ENCODE data around the gene MCTP1.

Gene MCTP1

GRCh38 chr5:95229646-95230045 lies 55.2 kb downstream of the MCTP1 start (continued):
- TF ChIP-seq POU6F1 (CRISPR knock-in tag; IDR thresholded peaks at IDR 0.05; ENCODE audit: borderline replicate concordance, low read depth) = no peak
- TF ChIP-seq, protein P1, sequence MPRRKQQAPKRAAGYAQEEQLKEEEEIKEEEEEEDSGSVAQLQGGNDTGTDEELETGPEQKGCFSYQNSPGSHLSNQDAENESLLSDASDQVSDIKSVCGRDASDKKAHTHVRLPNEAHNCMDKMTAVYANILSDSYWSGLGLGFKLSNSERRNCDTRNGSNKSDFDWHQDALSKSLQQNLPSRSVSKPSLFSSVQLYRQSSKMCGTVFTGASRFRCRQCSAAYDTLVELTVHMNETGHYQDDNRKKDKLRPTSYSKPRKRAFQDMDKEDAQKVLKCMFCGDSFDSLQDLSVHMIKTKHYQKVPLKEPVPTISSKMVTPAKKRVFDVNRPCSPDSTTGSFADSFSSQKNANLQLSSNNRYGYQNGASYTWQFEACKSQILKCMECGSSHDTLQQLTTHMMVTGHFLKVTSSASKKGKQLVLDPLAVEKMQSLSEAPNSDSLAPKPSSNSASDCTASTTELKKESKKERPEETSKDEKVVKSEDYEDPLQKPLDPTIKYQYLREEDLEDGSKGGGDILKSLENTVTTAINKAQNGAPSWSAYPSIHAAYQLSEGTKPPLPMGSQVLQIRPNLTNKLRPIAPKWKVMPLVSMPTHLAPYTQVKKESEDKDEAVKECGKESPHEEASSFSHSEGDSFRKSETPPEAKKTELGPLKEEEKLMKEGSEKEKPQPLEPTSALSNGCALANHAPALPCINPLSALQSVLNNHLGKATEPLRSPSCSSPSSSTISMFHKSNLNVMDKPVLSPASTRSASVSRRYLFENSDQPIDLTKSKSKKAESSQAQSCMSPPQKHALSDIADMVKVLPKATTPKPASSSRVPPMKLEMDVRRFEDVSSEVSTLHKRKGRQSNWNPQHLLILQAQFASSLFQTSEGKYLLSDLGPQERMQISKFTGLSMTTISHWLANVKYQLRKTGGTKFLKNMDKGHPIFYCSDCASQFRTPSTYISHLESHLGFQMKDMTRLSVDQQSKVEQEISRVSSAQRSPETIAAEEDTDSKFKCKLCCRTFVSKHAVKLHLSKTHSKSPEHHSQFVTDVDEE (CRISPR knock-in tag; IDR thresholded peaks at IDR 0.05) = no peak

DNA sequence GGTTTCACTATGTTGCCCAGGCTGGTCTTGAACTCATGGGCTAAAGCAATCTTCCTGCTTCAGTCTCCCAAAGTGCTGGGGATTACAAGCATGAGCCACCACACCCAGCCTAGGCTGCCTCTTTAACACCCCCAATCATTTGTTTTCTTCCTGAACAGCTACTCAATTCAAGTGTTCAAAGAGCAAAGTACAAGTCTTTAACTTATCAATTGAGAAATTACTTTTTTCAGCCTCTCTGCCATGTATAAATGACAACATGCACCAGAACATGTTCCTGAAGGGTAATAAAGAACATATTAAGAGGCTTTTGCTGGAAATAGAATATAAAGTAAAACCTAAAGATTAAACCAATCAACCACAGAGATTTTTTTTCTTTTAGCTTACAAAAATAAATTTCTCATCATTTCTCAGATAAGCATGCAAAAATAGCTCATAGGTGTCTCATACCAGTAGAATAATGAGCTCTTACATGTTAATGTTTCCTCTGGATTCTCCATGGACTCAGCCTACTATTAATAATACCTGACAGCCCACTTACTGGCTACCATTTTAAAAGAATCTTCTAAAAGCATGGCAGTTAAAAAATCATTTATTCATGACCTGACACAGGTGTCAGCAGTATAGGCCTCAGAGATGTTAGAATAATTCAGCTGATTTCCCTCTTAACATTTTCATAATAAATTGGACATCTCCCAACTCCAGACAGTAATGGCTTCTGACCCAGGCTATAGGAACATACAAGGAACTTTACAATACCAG lies 60.0 kb downstream of the MCTP1 start:
- no peak for ATAC-seq
- TF ChIP-seq RARB (CRISPR knock-in tag; IDR thresholded peaks at IDR 0.05) (no peak), ZNF565 (CRISPR knock-in tag; conservative IDR thresholded peaks at IDR 0.05; ENCODE audit: low read depth) (no peak)
- TF ChIP-seq, protein P2, sequence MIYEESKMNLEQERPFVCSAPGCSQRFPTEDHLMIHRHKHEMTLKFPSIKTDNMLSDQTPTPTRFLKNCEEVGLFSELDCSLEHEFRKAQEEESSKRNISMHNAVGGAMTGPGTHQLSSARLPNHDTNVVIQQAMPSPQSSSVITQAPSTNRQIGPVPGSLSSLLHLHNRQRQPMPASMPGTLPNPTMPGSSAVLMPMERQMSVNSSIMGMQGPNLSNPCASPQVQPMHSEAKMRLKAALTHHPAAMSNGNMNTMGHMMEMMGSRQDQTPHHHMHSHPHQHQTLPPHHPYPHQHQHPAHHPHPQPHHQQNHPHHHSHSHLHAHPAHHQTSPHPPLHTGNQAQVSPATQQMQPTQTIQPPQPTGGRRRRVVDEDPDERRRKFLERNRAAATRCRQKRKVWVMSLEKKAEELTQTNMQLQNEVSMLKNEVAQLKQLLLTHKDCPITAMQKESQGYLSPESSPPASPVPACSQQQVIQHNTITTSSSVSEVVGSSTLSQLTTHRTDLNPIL (CRISPR knock-in tag; IDR thresholded peaks at IDR 0.05; ENCODE audit: low read depth) = no peak

- ATAC-seq = no peak
- no peak for TF ChIP-seq ZFP30 (CRISPR knock-in tag; IDR thresholded peaks at IDR 0.05)
- TF ChIP-seq PPARA (CRISPR knock-in tag; IDR thresholded peaks at IDR 0.05; ENCODE audit: borderline replicate concordance) = no peak
- TF ChIP-seq CSDC2 (CRISPR knock-in tag; IDR thresholded peaks at IDR 0.05) = no peak
- TF ChIP-seq TCF4 (CRISPR knock-in tag; IDR thresholded peaks at IDR 0.05; ENCODE audit: borderline replicate concordance) = no peak
- TF ChIP-seq, protein P2 (CRISPR knock-in tag; IDR thresholded peaks at IDR 0.05; ENCODE audit: low read depth) = no peak
- TF ChIP-seq PATZ1 (CRISPR knock-in tag; IDR thresholded peaks at IDR 0.05; ENCODE audit: borderline replicate concordance) = no peak
Observed at GRCh38 chr5:95223566-95224258, 61.2 kb downstream of the MCTP1 start.

GRCh38 chr5:95222836-95223235 lies 62.1 kb downstream of the MCTP1 start:
- ATAC-seq = no peak
- TF ChIP-seq ARNTL (CRISPR knock-in tag; IDR thresholded peaks at IDR 0.05; ENCODE audit: borderline replicate concordance, low read depth) = no peak
- no peak for TF ChIP-seq ZNF8 (CRISPR knock-in tag; IDR thresholded peaks at IDR 0.05)
- no peak for TF ChIP-seq ISL1 (CRISPR knock-in tag; IDR thresholded peaks at IDR 0.05)
- TF ChIP-seq CSDC2 (CRISPR knock-in tag; IDR thresholded peaks at IDR 0.05) = no peak
- TF ChIP-seq RARB (CRISPR knock-in tag; IDR thresholded peaks at IDR 0.05) = no peak

DNA sequence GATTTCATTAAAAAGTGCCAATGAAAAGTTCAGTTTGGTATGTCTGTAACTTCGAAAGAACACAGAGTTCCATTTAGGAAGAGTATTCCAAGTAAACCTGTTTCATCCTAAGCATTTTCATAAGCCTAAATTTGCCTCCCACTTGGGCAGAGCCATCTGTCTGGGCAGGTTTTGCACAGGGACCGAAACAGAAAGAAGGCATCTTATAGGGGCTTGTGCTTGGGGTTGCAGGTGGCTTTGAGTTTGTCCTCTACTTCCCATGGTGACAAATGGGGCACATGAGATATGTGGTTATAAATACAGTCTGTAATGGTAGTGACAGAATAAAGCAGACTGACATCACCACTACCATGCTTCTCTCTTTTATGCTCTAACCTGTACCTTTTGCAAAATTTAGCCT lies 63.7 kb downstream of the MCTP1 start:
- ATAC-seq = no peak
- TF ChIP-seq, protein P3, sequence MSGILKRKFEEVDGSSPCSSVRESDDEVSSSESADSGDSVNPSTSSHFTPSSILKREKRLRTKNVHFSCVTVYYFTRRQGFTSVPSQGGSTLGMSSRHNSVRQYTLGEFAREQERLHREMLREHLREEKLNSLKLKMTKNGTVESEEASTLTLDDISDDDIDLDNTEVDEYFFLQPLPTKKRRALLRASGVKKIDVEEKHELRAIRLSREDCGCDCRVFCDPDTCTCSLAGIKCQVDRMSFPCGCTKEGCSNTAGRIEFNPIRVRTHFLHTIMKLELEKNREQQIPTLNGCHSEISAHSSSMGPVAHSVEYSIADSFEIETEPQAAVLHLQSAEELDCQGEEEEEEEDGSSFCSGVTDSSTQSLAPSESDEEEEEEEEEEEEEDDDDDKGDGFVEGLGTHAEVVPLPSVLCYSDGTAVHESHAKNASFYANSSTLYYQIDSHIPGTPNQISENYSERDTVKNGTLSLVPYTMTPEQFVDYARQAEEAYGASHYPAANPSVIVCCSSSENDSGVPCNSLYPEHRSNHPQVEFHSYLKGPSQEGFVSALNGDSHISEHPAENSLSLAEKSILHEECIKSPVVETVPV (CRISPR knock-in tag; IDR thresholded peaks at IDR 0.05) = no peak
- TF ChIP-seq BACH2 (CRISPR knock-in tag; IDR thresholded peaks at IDR 0.05; ENCODE audit: borderline replicate concordance) (no peak), ZNF70 (CRISPR knock-in tag; IDR thresholded peaks at IDR 0.05) (no peak), ZFP30 (CRISPR knock-in tag; IDR thresholded peaks at IDR 0.05) (no peak), ARNTL (CRISPR knock-in tag; IDR thresholded peaks at IDR 0.05; ENCODE audit: borderline replicate concordance, low read depth) (no peak)
- TF ChIP-seq, protein P2 (CRISPR knock-in tag; IDR thresholded peaks at IDR 0.05; ENCODE audit: low read depth) = no peak
- TF ChIP-seq, protein P1 (CRISPR knock-in tag; IDR thresholded peaks at IDR 0.05) = no peak

Measured in SK-N-SH treated with all-trans-retinoic acid at 6 μM for 48 hours (cell line).